ENCODE data around the gene ARHGAP33.

- no peak for TF ChIP-seq CTCF (IDR thresholded peaks at IDR 0.05)
- no peak for TF ChIP-seq E2F5 (CRISPR knock-in tag; IDR thresholded peaks at IDR 0.05)
- TF ChIP-seq ZNF512 (CRISPR knock-in tag; IDR thresholded peaks at IDR 0.05; ENCODE audit: borderline replicate concordance): no peak
- TF ChIP-seq MXD4 (CRISPR knock-in tag; IDR thresholded peaks at IDR 0.05; ENCODE audit: borderline replicate concordance): no peak
- TF ChIP-seq CREB1 (CRISPR knock-in tag; IDR thresholded peaks at IDR 0.05): no peak
These were observed 41.9 kb upstream of the ARHGAP33 start for GRCh38 chr19:35733180-35734125.

Measured in WTC11 (cell line).